HG02763 (cell line): ENCODE measurements around the gene ZC3H8.

Experiments used
- ATAC-seq: cut with Tn5 transposase; IDR thresholded peaks from one replicate; pipeline ENCODE4 v1.9.1; 2021; ENCODE audit warnings: mild to moderate bottlenecking, moderate library complexity; ENCODE audit not compliant: unreplicated experiment

ZC3H8 gene

GRCh38 chr2:112166806-112167499 is 87.9 kb downstream of the ZC3H8 start:
- no peak for ATAC-seq

DNA sequence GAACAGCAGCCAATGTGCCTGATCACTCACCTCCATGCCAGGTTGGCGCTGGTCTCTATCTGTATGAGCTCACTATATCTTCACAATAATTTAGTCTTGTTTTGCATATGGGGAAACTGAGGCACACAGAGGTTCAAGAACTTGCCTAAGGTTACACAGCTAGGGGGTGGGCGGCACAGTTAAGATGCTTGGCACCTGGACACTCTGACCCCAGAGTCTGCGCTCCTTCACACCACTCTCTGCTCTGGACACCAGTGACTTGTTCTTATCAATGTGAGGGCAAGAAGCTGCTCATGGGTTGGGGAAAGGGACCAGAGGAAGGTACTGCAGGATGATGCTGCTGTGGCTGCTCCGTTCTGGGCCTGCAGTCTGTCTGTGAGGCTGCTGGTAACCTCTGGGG is 89.5 kb downstream of the ZC3H8 start:
- ATAC-seq = no peak

DNA sequence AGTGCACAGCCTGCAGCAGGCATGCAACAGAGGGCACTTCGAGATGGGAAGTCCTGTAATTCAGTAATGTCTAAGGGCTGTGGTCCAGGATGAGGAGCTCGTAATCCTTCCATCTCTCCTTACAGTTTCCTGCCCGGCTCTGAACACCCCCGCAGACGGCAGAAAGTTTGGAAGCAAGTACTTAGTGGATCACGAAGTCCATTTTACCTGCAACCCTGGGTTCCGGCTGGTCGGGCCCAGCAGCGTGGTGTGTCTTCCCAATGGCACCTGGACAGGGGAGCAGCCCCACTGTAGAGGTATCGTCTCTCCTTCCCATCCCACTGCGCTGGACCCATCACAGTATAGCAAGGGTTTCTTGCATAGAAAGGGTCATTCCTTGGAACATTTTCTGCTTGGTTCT is 90.0 kb downstream of the ZC3H8 start:
- no peak for ATAC-seq

- ATAC-seq = no peak
Observed at GRCh38 chr2:112163541-112163981, 91.3 kb downstream of the ZC3H8 start.

DNA sequence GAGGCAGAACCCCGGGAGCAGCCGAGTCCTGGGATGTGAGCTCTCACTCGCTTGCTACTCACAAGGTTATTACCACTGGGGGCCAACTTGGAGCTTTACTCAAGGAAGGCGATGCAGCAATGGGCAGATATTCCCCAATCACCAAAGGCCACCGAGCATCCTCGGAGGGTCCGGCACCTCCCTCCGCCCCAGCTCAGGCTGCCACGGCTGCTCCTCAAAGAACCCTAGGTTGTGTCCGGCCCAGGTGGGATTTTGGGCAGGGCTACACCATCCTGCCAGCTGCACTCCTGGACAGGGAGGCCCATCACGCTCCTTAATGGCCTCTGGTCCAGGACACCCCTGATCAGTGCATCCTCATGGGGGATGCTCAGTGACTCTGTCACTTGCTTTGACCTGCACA is 91.9 kb downstream of the ZC3H8 start:
- no peak for ATAC-seq

- no peak for ATAC-seq
Observed at GRCh38 chr2:112162341-112162740, 92.5 kb downstream of the ZC3H8 start.
